ENCODE results near the gene FOXF1.

GRCh38 chr16:86479419-86479818 lies 30.9 kb upstream of the FOXF1 start:
- TF ChIP-seq CTCF (IDR thresholded peaks at IDR 0.05) (no peak), POLR2A (IDR thresholded peaks at IDR 0.05) (no peak)

Measured in heart left ventricle (tissue), 13 donors.